Glomerular endothelial cell (primary cell): ENCODE data around the gene HOXB1. TPM values are rescaled to one million over a fixed set of nuclear protein-coding genes. Genes with fewer than 3 reads are reported as not detected.
"Not testable (repeated sequence)": the region's sequence is repeated elsewhere in the genome, so short reads cannot be mapped to it uniquely, and the experiment has no call there.

Source experiments
- DNase-seq: peaks from one replicate; pipeline ENCODE4 v3.0.0-alpha.2; 2011; ENCODE audit warnings: low read depth, low spot score; ENCODE audit errors: extremely low read depth
- total RNA-seq: library from RNA; depleted of rRNA; stranded (reverse); fragments of >200 nt; gene quantifications from 2 replicates; pipeline ENCODE4 v1.2.3, GENCODE V29; 2015

HOXB1 gene
- total RNA-seq, 1 donor from 2014 or later, result not detected

GRCh38 chr17:48499735-48500434, 30.9 kb downstream of the HOXB1 start:
- DNase-seq, result no peak

GRCh38 chr17:48499248-48499647, 31.6 kb downstream of the HOXB1 start:
- DNase-seq, result no peak

GRCh38 chr17:48498164-48498850, 32.5 kb downstream of the HOXB1 start:
- DNase-seq, result no peak

GRCh38 chr17:48497103-48497502, 33.7 kb downstream of the HOXB1 start:
- no peak for DNase-seq

- no peak for DNase-seq
These were observed 36.5 kb downstream of the HOXB1 start for GRCh38 chr17:48494335-48494734.

GRCh38 chr17:48492401-48493298, 38.2 kb downstream of the HOXB1 start:
- no peak for DNase-seq

GRCh38 chr17:48491527-48492273, 39.1 kb downstream of the HOXB1 start:
- DNase-seq, result no peak

- no peak for DNase-seq
These were observed 40.3 kb downstream of the HOXB1 start for GRCh38 chr17:48490451-48490892.

- no peak for DNase-seq
These were observed 41.0 kb downstream of the HOXB1 start for GRCh38 chr17:48489781-48490180.

- DNase-seq, result no peak
These were observed 42.2 kb downstream of the HOXB1 start for GRCh38 chr17:48488548-48489106.

GRCh38 chr17:48487221-48487620, 43.6 kb downstream of the HOXB1 start:
- no peak for DNase-seq

GRCh38 chr17:48486557-48486956, 44.3 kb downstream of the HOXB1 start:
- no peak for DNase-seq

GRCh38 chr17:48484850-48485249, 46.0 kb downstream of the HOXB1 start:
- DNase-seq, result no peak

GRCh38 chr17:48484256-48484655, 46.6 kb downstream of the HOXB1 start:
- no peak for DNase-seq

GRCh38 chr17:48483471-48484131, 47.2 kb downstream of the HOXB1 start:
- DNase-seq, result no peak

- DNase-seq, result no peak
These were observed 47.8 kb downstream of the HOXB1 start for GRCh38 chr17:48483004-48483403.

- not testable (repeated sequence) for DNase-seq
These were observed 48.5 kb downstream of the HOXB1 start for GRCh38 chr17:48482301-48482700.

- no peak for DNase-seq
These were observed 51.8 kb downstream of the HOXB1 start for GRCh38 chr17:48479014-48479402.
